ENCODE measurements around the gene SYS1.
"Not testable (repeated sequence)": the region's sequence is repeated elsewhere in the genome, so short reads cannot be mapped to it uniquely, and the experiment has no call there.

SYS1 gene

DNA sequence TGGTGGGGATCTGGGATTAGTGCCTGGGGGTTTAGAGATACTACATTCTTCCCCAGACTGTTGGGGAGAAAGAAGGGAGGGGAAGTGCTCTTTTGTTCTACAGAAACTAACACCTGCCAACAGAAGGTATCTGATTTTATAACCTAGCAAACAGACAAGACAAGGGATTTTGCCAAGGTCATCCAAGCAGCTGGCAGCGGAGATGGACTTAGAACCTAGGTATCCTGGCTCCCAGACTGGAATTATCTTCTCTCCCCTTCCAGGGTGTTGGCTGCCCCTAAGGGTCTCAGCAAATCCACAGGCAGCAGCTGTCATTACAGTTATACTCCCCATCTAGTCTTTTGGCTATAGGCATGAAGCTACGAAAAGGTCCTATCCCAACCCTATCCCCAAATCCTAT lies 23.2 kb upstream of the SYS1 start:
- DNase-seq (ENCODE audit: low read depth in 1 of 2, low spot score in 1 of 2), result no peak

- DNase-seq (ENCODE audit: low read depth in 1 of 2, low spot score in 1 of 2), result no peak
These were observed 22.6 kb upstream of the SYS1 start for GRCh38 chr20:45340236-45340847.

- no peak for DNase-seq (ENCODE audit: low read depth in 1 of 2, low spot score in 1 of 2)
These were observed 22.0 kb upstream of the SYS1 start for GRCh38 chr20:45340951-45341350.

GRCh38 chr20:45341579-45341938 lies 21.4 kb upstream of the SYS1 start:
- no peak for DNase-seq (ENCODE audit: low read depth in 1 of 2, low spot score in 1 of 2)

GRCh38 chr20:45341939-45342854 lies 20.8 kb upstream of the SYS1 start:
- no peak for DNase-seq (ENCODE audit: low read depth in 1 of 2, low spot score in 1 of 2)

DNA sequence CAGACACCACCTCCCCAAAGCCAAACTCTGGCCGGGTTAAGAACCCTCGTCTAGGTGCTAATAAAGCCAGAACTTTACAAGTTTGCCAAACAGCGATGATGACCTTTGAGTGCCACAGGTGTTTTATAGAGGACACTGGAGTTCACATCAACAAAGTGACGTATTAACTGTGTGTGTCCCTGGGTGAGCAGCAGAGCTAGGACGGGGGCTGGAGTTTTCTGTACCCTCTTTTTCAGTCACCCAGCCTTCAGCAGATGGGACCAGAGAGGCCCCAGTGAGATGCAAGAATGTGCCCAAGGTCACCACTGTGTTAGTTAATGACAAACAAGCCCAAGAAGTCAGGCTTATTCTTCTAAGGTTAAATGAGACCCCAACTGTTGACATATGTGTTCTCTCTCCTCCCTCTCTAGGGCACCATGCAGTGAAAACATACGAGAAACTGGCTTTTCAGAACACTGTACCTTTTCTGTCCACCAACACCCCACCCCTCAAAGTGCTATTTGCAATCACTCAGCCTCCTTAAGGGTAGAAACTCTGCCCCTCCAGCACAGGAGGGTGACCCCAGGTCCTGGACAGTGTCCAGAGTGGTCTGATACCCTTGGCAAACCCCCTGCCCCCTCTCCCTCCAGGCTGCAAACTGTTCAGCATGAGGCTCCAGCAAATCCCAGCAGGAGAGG lies 20.0 kb upstream of the SYS1 start:
- DNase-seq (ENCODE audit: low read depth in 1 of 2, low spot score in 1 of 2), result no peak

- DNase-seq (ENCODE audit: low read depth in 1 of 2, low spot score in 1 of 2), result no peak
These were observed 19.3 kb upstream of the SYS1 start for GRCh38 chr20:45343532-45344167.

DNA sequence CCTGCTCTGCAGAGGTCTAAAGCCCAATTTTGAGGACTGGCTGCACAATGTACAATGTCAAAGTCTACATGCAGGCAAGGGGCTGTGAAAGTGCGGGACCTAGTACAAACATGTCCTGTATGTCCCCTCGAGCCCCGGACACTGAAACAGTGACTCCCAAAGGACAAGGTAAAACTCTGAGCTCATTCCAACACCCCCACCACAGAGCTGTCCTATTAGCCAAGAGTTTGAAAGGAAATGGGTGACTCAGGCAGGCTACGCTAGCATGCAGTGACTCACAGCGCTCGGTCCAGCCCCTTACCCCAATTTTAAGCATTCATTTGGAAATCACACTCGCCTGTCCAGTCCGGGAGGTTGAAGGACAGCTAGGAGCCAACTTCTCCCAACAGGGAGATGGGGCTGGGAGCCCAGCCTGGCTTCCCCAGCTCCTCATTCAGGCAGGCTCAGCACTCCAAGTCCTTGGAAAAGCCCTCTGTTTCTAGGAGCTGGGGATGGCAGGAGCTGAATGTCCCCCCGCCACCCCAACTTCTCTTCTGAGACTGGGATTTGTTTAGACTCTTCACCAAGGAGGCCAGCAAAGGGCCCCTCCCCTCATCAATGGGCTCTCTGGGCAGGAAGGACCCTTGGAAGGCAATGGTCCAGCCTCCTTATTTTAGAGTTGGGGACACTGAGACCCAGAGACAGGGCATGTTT lies 18.6 kb upstream of the SYS1 start:
- DNase-seq (ENCODE audit: low read depth in 1 of 2, low spot score in 1 of 2), result no peak

GRCh38 chr20:45345104-45345936 lies 17.6 kb upstream of the SYS1 start:
- no peak for DNase-seq (ENCODE audit: low read depth in 1 of 2, low spot score in 1 of 2)

GRCh38 chr20:45346291-45346718 lies 16.7 kb upstream of the SYS1 start:
- DNase-seq (ENCODE audit: low read depth in 1 of 2, low spot score in 1 of 2), result no peak

GRCh38 chr20:45346851-45347250 lies 16.1 kb upstream of the SYS1 start:
- DNase-seq (ENCODE audit: low read depth in 1 of 2, low spot score in 1 of 2), result no peak

GRCh38 chr20:45347297-45347935 lies 15.5 kb upstream of the SYS1 start:
- no peak for DNase-seq (ENCODE audit: low read depth in 1 of 2, low spot score in 1 of 2)

GRCh38 chr20:45347936-45348778 lies 14.8 kb upstream of the SYS1 start, which contains the start of gene SDC4:
Gene SDC4, minus strand, starts transcription at chr20:45348424. Its CDS starts 40 bp downstream, at chr20:45348384.
- peak; percentile 12 to 51 for DNase-seq (ENCODE audit: low read depth in 1 of 2, low spot score in 1 of 2)

- DNase-seq (ENCODE audit: low read depth in 1 of 2, low spot score in 1 of 2), result no peak
These were observed 12.7 kb upstream of the SYS1 start for GRCh38 chr20:45350217-45350616.

DNA sequence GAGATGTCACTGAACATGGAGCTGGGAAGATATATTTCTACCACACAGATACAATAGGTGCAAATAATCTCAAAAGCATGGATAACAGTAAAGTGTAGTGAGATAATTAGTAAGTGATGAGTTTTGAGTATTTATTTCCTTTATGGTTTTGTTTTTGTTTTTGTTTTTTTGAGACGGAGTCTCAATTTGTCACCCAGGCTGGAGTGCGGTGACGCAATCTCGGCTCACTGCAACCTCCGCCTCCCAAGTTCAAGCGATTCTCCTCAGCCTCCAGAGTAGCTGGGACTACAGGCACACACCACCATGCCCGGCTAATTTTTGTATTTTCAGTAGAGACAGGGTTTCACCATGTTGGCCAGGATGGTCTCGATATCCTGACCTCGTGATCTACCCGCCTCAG lies 12.2 kb upstream of the SYS1 start:
- DNase-seq (ENCODE audit: low read depth in 1 of 2, low spot score in 1 of 2), result not testable (repeated sequence)

DNA sequence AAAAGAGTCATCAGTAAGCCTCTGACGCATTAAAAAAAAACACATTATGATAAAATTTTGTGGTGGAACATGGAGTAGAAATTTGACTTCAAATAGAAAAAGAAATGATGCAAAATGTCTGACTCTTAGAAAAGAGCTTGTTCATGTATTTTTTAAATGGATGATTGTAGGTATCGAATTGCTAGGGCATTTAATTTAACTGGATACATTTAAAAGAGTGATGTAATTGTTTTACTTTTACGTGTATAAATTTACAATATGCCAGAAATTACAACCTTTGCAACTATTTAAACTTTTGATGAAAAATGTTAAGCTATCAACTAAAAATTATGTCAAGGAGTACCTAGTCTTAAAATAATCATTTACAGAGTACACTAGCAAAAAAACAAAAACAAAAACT lies 10.2 kb upstream of the SYS1 start:
- no peak for DNase-seq (ENCODE audit: low read depth in 1 of 2, low spot score in 1 of 2)

GRCh38 chr20:45353746-45354145 lies 9.2 kb upstream of the SYS1 start:
- no peak for DNase-seq (ENCODE audit: low read depth in 1 of 2, low spot score in 1 of 2)

- DNase-seq (ENCODE audit: low read depth in 1 of 2, low spot score in 1 of 2), result no peak
These were observed 8.3 kb upstream of the SYS1 start for GRCh38 chr20:45354423-45355208.
